ENCODE data around the gene NKD2.

NKD2 gene

GRCh38 chr5:1026700-1027621 is 18.4 kb downstream of the NKD2 start:
- TF ChIP-seq REST (IDR thresholded peaks at IDR 0.05; ENCODE audit: insufficient read depth in 1 of 2, low read depth in 2 of 2, low read length in 2 of 2): no peak
- no peak for TF ChIP-seq FOXP2 (optimal IDR thresholded peaks at IDR 0.05; ENCODE audit: borderline replicate concordance, extremely low read depth, extremely low read length, insufficient read depth)
- no peak for TF ChIP-seq POLR2AphosphoS5 (IDR thresholded peaks at IDR 0.05; ENCODE audit: low read depth, low read length)
- no peak for TF ChIP-seq TAF1 (IDR thresholded peaks at IDR 0.05; ENCODE audit: borderline replicate concordance, insufficient read depth, low read length)

GRCh38 chr5:1027631-1028441 is 19.2 kb downstream of the NKD2 start:
- TF ChIP-seq FOXP2 (optimal IDR thresholded peaks at IDR 0.05; ENCODE audit: borderline replicate concordance, extremely low read depth, extremely low read length, insufficient read depth) (no peak), SIN3A (IDR thresholded peaks at IDR 0.05; ENCODE audit: borderline replicate concordance, insufficient read depth, low read length) (no peak), POLR2AphosphoS5 (IDR thresholded peaks at IDR 0.05; ENCODE audit: low read depth, low read length) (no peak), TAF1 (IDR thresholded peaks at IDR 0.05; ENCODE audit: borderline replicate concordance, insufficient read depth, low read length) (no peak), REST (IDR thresholded peaks at IDR 0.05; ENCODE audit: insufficient read depth in 1 of 2, low read depth in 2 of 2, low read length in 2 of 2) (no peak)

GRCh38 chr5:1028481-1029281 is 20.1 kb downstream of the NKD2 start:
- TF ChIP-seq REST (IDR thresholded peaks at IDR 0.05; ENCODE audit: insufficient read depth in 1 of 2, low read depth in 2 of 2, low read length in 2 of 2) (no peak), POLR2AphosphoS5 (IDR thresholded peaks at IDR 0.05; ENCODE audit: low read depth, low read length) (no peak), FOXP2 (optimal IDR thresholded peaks at IDR 0.05; ENCODE audit: borderline replicate concordance, extremely low read depth, extremely low read length, insufficient read depth) (no peak), TAF1 (IDR thresholded peaks at IDR 0.05; ENCODE audit: borderline replicate concordance, insufficient read depth, low read length) (no peak), SIN3A (IDR thresholded peaks at IDR 0.05; ENCODE audit: borderline replicate concordance, insufficient read depth, low read length) (no peak)

- TF ChIP-seq POLR2AphosphoS5 (IDR thresholded peaks at IDR 0.05; ENCODE audit: low read depth, low read length): no peak
- no peak for TF ChIP-seq SIN3A (IDR thresholded peaks at IDR 0.05; ENCODE audit: borderline replicate concordance, insufficient read depth, low read length)
- TF ChIP-seq REST (IDR thresholded peaks at IDR 0.05; ENCODE audit: insufficient read depth in 1 of 2, low read depth in 2 of 2, low read length in 2 of 2): no peak
- TF ChIP-seq TAF1 (IDR thresholded peaks at IDR 0.05; ENCODE audit: borderline replicate concordance, insufficient read depth, low read length): no peak
Measured at GRCh38 chr5:1029282-1029944, 20.8 kb downstream of the NKD2 start.

Data from PFSK-1 (cell line).